ENCODE data around the gene SMDT1.

Gene SMDT1

GRCh38 chr22:42079319-42080251, at the start of gene SMDT1:
SMDT1 (plus strand) TSS chr22:42079700; CDS start chr22:42079769, 69 bp downstream.
- peak; percentile 100 for DNase-seq (ENCODE audit: low spot score)

DNA sequence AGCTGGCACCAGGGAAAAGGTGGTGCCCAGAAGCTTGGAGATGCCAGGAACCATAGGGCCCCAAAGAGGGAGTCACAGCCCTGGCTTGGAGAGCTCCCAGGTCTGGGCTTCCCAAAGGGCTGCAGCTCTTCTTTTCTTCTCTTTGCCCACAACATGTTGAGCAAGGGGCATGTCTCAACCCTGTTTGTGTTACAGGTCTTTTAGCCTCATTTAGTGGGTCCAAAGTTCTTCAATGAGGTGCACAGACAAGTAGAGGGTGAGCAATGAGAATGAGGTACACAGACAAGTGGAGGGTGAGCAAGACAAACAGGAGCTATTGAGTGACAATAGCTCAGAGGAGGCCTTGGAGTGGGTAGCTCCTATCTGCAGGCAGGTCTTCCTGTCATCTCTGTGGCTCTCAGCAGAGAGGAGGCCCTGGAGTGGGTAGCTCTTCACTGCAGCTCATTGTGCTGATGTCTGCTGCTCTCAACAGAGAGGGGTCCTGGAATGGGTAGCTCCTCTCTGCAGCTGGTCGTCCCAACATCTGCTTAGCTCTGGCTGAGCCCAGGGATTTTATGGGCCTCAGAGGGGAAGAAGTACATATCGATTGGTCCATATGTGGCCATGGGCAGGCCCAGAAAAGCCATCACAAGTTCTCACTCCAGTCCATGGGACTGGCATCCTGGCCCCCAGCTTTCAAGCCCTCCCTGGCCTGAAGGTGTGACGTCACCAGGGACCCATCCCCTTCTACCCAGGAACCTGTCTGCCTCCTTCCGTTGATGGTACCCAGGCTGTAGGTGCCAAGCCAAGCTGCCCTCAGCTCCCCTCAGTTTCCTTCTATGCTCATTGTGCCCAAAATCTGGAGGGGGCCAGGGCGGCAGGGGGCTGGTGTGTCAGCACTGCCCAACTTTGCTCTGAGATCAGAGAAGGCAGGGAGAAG, 46.0 kb upstream of the SMDT1 start:
- DNase-seq (ENCODE audit: low spot score) = no peak

DNA sequence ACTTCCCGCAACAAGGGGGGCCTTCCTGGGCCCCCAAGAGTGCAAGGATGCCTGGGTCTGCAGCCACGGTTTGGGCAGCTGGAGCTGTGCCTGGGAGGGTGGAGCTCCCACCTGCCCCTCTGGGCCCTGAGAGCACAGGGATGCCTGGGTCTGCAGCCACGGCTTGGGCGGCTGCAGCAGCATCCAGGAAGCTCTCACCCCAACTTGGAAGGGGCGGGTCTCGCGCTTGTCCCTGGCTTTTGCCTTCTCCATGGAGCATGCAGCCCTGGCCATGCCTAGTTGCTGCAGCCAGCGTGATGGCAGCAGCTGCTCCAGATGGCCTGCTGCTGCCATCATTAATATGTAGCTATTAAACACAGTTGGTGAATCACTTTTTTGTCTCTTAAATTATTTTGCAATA, 44.2 kb upstream of the SMDT1 start:
- no peak for DNase-seq (ENCODE audit: low spot score)

- DNase-seq (ENCODE audit: low spot score) = no peak
Observed at GRCh38 chr22:42039271-42039670, 40.2 kb upstream of the SMDT1 start.

DNA sequence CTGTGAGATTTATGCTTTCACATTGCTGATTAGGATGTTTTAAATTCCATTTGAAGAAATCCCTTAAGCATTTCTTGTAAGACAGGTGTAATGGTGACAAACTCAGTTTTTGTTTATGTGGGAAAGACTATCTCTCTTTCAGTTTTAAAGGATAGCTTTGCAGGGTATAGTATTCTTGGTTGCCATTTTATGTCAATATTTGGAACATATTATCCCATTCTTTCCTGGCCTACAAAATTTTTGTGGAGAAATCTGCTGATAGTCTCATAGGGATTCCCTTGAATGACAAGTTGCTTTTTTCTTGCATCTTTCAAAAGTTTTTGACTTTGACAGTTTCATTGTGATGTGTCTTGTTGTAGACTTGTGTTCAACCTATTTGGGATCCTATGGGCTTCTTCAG, 37.7 kb upstream of the SMDT1 start:
- DNase-seq (ENCODE audit: low spot score) = no peak

DNA sequence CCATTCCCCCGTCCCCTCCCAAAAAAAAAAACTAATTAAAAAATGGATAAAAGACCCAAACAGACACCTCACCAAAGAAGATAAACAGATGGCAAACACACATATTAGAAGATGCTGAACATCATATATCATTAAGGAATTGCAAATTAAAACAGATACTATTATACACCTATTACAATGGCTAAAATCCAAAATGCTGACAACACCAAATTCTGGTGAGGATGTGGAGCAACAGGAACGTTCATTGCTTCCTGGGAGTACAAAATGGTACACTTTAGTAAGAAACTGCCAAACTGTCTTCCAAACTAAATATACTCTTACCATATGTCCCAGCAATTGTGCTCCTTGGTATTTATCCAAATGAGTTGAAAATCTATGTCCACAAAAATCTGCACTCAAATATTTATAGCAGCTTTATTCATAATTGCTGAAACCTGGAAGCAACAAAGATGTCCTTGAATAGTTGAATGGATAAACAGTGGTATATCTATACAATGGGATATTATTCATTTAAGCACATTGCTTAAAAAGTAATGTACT, 28.8 kb upstream of the SMDT1 start:
- no peak for DNase-seq (ENCODE audit: low spot score)

DNA sequence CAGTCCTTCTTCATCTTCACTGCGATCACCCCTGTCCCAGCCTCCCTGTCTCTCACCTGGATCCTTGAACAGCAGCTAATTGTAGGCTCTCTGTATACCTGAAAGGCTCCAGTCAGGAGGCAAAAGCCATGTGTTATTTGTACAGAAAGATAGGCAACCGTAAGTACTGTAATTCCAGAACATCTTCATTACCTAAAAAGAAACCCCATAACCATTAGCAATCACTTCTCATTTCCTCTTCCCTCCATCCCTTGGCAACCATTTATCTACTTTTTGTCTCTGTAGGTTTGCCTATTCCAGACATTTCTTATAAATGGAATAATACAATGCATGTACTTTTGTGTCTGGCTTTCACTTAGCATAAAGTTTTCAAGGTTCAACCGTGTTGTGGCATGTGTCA, 26.7 kb upstream of the SMDT1 start:
- no peak for DNase-seq (ENCODE audit: low spot score)

- DNase-seq (ENCODE audit: low spot score) = no peak
Observed at GRCh38 chr22:42056757-42057511, 22.6 kb upstream of the SMDT1 start.

- DNase-seq (ENCODE audit: low spot score) = no peak
Observed at GRCh38 chr22:42060489-42060888, 19.0 kb upstream of the SMDT1 start.

DNA sequence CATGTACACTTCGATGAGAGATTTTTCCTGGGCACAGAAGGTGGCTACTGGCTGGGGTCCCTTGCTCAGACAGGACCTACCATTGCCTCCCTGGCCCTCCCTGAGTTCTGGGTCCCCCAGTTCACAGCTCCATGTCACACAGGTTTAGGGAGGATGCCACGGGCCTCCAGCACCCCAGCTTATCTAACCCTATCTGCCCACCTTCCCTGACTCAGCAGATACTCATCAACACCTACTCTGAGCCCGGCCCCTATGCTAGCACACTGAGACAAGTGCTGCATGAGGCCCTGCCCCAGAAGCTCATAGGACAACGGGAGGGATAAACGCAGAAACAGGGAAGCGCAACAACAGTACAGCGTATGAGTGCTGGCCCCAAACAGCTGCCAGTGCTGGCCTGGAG, 18.5 kb upstream of the SMDT1 start:
- no peak for DNase-seq (ENCODE audit: low spot score)

DNA sequence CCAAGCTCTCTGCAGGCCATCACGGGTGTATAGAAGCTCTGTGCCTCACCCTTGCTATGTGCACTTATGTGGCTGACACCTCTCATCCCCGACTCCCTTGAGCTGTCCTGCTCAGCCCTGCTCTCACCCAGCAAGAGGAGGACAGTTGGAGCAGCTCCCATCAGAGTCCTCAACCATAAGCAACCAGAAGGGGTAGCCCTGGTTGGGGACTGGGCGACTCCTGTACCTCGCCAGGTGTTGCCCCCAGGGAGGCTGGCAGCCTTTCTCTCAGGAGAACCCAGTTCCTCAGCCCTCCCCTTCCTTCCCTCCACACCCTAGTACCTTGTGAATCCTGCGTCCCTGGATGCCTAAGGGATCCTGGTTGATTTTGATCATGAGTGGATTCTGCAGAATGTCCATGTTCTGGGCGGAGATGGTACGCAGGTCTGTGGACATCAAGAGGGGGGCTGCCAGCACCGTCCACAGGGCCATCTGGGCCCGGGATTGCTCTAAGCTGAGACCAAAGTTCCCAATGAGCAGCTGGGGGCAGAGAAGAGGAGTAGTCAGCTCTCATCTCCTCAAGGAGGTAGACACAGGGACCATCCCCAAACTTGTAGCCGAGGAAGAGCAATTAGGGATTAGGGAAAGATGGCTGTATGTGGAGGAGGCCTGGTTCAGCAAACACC, 16.9 kb upstream of the SMDT1 start:
- no peak for DNase-seq (ENCODE audit: low spot score)

- DNase-seq (ENCODE audit: low spot score) = no peak
Observed at GRCh38 chr22:42064629-42065028, 14.9 kb upstream of the SMDT1 start.

DNA sequence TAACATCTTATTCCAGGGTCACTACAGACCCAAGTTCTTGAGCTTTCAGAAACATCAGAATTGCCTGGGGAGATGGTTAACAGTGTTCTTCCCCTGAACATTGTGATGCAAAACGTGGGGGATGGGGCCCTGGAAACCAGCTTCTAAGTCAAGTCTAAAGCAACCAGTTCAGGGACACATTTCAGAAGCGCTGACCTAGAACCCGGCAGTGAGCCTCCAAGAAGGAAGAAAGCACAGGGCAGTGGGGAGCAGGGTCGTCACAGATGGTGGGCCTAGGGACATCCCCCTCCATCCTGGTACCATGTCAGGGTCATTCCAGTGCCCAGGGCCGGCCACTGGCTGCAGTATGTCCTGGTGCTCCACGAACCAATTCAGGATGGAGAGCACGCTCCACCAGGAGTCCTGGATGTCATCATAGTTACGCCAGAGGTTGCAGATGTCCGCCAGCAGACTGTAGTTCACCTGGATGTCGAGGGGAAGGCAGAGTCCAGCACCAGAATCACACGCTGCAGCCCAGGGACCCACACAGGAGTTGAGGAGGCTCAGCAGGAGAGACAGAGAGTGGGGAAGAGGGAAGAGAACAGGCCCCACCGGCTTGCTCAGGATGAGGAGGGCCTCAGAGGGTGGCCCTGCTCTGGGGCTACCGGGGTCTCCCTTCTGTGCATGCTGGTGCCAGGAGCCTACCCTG, 13.9 kb upstream of the SMDT1 start:
- no peak for DNase-seq (ENCODE audit: low spot score)

DNA sequence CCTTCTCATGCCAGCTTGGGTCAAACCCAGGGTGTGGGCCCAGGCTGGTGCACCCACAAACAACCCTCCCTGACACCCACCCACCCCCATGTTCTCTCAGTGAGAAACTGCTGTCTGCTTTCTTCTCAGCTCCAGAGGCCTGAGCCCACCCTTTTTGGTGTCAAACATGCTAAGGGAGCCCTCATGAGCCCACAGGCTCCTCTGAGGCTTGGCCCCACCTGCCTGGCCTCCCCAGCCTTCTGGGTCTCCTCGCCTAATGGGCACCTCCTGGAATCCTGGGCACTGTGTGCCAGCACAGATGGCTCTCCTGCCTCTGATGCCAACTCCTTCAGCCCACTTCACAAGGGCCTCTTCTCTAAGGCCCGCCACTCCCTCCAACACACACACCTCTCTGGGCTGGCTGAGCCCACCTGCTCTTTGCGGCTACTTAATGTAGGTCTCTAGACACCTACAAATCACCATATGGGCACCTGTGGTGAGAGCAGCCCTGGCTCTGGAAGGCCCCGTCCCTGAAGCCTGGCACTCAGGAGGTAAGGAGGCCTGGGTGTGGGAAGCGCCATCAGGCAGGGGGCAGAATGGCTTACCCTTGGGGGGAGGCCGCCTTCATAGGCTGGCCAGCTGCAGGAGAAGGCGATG, 13.3 kb upstream of the SMDT1 start:
- DNase-seq (ENCODE audit: low spot score) = no peak

DNA sequence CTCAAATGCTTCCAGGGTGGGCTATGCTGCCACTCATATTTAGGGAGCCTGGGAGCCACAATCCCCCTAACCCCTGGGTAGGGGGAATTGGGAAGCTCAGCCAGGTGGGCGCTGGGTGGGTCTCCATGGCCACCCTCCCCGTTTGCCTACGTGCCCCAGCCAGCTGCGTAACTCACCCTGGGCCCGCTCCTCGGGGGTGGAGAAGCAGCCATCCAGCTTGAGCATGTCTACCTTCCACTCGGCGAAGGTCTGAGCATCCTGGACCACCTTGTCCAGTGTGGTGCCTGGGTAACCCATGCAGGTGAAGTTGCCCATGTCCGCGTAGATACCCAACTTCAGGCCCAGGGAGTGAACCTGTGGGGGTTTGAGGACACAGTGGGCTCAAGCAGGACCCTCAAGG, 12.6 kb upstream of the SMDT1 start:
- no peak for DNase-seq (ENCODE audit: low spot score)

- no peak for DNase-seq (ENCODE audit: low spot score)
Observed at GRCh38 chr22:42067671-42068251, 11.7 kb upstream of the SMDT1 start.

DNA sequence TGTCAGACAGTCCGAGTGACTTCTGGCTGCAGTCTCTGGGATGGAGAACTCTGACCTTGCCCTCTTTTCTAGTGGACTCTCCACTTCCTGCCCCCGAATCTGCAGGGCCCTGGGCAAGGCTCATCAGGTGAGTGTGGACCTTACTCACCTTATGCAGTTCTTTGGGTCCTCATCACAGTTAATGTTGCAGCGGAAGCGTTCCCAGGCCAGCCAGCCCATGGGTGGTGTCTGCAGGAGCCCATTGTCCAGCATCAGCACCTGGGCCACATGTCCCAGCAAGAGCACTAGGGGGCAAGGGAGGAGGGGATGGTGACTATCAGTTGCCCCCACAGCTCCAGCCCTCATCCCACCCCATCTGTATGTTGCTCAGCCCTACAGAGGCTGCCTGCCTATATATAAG, 11.2 kb upstream of the SMDT1 start:
- DNase-seq (ENCODE audit: low spot score) = no peak

DNA sequence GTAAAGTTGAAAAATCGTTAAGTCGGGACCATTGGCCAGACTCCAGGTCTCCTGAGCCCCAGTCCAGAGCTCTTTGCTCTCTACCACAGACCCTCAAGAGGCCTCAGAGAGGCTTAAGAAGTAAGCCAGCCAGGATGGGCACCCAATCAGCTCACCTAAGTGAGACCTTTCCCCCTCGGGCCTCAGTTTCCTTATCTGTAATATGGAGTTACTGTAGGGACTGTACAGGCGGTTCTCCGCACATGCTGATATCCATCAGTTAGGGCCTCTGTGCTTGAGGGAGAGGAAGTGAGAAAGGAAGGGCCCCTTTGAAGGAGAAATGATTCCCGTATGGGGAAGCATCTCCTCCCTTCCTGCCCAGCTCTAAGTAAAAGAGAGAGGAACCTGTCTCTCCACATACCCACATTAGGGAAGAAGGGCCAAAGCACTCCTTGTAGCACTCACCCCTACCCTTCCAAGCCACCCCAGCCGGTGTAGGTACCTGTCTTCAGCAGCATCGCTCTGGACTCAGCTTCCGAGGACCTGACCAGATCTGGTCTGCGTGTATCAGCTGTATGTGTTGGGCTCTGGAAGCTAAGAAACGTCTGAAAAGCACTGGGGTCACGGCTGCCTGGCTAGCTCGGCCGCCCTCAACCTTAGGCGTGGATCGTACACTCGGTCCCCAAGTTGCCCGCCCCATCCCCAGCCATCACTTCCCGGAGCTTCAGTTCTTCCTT, 9.5 kb upstream of the SMDT1 start:
- DNase-seq (ENCODE audit: low spot score) = no peak
